Neural cell (in vitro differentiated cells): ENCODE measurements around the gene TSG101.

Source experiments
- CTCF ChIP-seq: fragments of 450-650 bp; IDR thresholded peaks from 2 replicates; pipeline ENCODE4 v1.5.1; 2014; ENCODE audit warnings: antibody characterized with exemption, mild to moderate bottlenecking, moderate library complexity; ENCODE audit not compliant: poor library complexity, severe bottlenecking
- EZH2 ChIP-seq: fragments of 200-600, 300-800 bp; shearing (Covaris generic), sonication (generic); IDR thresholded peaks from 2 replicates; pipeline ENCODE4 v1.6.1; 2014; ENCODE audit warnings: antibody characterized with exemption, low read length, borderline replicate concordance, mild to moderate bottlenecking; ENCODE audit not compliant: insufficient read depth, poor library complexity, severe bottlenecking
- POLR2AphosphoS5 ChIP-seq: IDR thresholded peaks from 2 replicates; pipeline ENCODE4 v1.6.1; 2012
- RAD21 ChIP-seq: fragments of 450-650 bp; conservative IDR thresholded peaks from 2 replicates; pipeline ENCODE4 v1.6.1; 2014; ENCODE audit warnings: antibody characterized with exemption, mild to moderate bottlenecking, moderate library complexity
- REST ChIP-seq: IDR thresholded peaks from 2 replicates; pipeline ENCODE4 v1.6.1; 2012; ENCODE audit warnings: borderline replicate concordance

GRCh38 chr11:18479063-18479462, 47.7 kb downstream of the TSG101 start:
- TF ChIP-seq CTCF: no peak
- TF ChIP-seq RAD21: no peak
- TF ChIP-seq EZH2: no peak
- TF ChIP-seq POLR2AphosphoS5: no peak
- no peak for TF ChIP-seq REST
